GM18508 (cell line): ENCODE data around the gene XNDC1N.
"Not testable (repeated sequence)": the region's sequence is repeated elsewhere in the genome, so short reads cannot be mapped to it uniquely, and the experiment has no call there.

ENCODE experiments used
- ATAC-seq: cut with Tn5 transposase; IDR thresholded peaks from one replicate; pipeline ENCODE4 v1.9.1; 2021; ENCODE audit warnings: moderate number of reproducible peaks; ENCODE audit not compliant: insufficient read depth, unreplicated experiment

The XNDC1N gene

DNA sequence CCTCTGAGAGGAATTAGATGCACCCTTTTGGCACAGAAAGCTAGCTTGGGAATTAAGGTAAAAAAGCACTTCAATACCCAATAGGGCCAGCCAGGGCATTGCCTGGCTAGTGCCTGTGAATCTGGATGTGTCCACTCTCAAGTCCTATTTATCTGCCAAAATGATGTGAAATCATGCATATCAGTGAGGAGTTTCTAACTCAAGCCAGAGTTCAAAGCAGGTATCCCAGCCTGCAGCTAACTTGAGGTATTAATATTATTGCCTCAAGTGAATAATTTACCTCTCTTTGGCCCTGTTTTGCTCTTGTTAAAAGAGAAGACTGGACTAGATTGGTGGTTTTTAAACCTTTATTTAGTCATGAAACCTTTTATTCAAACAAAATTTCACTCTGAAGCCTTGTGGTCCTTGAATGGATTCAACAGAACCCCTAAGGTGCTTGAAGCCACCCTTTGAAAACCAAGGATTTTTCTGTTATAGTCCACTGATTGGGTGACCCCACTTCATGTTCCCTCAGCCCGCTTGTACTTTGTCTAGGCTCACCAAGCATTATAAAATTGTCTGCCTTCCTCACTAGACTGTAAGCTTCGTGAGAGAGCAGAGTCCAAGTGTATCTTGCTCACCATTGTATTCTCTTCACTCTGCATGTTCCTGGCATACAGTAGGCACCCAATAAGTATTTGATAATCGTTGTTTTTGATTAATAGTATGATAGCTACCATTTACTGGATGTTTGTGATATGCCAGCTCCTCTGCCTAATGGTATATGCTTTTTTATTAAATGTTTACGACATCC lies 4.9 kb upstream of the XNDC1N start:
- no peak for ATAC-seq

DNA sequence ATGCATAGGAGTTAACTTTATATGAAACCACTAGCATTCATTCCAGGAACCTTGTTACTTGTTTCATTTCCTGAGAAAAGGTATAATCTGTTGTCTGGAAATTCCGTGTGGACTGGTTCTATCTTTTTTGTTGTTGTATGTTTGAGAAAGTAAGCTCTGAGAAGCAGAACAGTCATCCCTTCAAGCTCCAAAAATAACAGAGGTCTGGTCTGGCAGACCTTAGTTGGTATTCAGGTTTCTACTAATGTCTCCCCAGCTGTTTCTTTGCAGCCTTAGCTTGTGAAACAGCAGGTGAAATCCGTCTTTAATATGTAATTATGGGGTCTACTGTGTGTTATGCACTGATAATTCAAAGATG lies 2.8 kb upstream of the XNDC1N start:
- no peak for ATAC-seq

DNA sequence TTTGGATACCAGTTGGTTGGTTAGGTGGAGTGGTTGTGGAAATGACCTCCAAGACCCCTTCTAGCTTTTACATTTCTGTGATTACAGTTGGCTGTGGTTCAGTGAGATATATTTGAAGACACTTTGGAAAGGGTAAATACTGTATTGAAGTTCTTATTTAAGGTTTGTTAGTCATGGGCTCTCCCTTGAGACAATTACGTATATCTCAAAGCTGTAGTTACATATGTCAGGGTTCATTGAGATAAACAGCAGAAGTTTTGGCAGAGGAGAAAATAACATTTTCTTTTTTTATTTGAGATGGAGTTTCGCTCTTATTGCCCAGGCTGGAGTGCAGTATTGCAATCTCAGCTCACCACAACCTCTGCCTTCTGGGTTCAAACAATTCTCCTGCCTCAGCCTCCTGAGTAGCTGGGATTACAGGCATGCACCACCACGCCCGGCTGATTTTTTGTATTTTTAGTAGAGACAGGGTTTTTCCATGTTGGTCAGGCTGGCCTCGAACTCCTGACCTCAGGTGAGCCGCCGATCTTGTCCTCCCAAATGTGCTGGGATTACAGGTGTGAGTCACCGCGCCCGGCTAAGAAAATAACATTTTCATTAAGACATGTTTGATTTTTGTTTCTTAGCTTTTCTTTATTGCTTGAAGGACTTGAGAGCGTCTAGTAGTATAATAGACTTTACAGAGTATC lies 2.3 kb upstream of the XNDC1N start:
- no peak for ATAC-seq

DNA sequence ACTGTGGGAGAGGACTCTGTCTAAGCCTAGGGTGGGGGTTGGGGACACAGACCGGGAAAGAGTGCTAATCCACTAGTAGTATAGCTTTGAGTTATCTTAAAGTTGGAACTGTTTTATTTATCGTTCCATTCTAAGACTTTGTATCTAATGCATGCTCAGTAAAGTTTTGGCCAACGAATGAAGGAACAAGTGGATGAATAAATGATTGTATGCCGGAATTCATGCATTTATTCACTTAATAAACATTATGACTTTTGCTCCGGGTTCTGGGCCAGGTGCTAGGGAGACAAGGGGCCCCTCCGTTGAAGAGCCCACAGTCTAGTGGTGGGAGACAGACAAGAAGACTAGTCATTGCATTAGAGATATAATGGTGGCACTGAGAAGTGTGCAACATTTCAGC lies 1.1 kb upstream of the XNDC1N start:
- no peak for ATAC-seq

DNA sequence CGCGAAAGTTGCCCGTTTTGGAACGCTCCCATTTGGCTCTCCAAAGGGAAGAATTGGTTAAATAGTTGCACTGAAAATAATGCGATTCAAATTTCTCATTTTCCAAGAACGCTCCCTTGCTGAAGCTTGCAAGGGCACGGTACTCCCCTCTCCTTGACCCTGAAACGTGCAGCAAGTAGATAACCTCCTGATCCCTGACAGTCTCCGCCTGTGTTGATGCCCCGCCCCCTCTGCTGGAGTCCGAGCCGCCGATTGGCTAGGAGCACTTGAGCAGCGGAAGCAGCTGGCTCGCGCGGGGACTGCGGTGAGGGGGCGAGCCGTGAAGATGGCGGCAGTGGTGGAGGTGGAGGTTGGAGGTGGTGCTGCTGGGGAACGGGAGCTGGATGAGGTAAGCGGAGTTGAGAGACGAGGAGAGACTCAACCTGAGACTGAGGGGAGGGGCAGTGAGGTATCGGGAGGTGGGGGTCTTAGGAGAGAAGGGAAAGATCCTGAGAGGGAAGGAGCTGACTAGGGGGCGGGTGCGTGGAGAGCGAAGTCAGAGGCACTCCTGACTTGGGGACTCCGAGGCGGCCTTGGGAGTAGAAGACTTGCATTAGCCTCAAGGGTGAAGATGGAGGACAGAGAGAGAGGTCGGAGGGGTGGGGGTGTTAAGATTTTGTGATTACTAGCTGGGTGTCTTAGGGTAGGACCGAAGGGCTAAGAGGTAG lies 496 bp upstream of the XNDC1N start, which contains the start of gene RNF121:
Gene RNF121, plus strand, starts transcription at position 310 of the 707 bp plus-strand sequence. Its CDS starts 16 bp downstream, at position 326.
- ATAC-seq = no peak

DNA sequence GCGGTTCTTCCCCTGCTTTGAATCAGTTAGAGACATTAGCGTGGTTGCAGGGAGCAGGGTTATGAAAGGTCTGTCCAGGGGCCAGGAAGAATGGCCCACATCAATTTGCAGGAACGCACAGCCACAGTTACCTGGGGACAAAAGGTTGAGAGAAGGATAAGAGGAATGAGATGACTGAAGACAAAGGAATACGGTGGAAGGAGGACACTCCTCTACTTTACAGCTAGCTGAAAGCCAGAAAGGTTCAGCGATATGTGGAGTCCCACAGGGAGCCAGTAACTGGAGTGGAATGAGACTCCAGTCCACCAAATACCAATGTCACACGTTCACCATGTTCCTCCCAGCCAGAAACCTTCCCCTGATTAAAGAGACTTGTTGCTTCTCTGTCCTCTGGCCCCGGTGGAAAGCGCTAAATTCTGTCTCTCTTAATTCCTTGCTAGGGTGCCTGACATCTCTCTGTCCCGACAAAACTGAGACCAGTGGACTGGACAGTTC lies 10.7 kb downstream of the XNDC1N start:
- ATAC-seq = no peak

DNA sequence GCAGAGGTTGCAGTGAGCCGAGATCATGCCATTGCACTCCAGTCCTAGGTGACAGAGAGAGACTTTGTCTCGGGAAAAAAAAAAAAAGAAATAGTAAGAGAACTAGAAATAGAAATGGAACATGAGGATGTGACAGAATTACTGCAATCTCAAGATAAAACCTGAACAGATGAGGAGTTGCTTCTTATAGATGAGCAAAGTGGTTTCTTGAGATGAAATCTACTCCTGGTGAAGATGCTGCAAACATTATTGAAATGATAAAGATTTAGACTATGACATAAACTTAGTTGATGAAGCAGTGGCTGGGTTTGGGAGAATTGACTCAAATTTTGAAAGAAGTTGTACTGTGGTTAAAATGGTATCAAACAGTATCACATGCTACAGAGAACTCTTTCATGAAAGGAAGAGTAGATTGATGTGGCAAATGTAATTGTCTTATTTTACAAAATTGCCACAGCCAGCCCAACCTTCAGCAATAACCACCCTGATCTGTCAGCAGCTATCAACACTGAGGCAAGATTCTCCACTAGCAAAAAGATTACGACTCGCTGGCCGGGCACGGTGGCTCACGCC lies 13.7 kb downstream of the XNDC1N start:
- no peak for ATAC-seq

DNA sequence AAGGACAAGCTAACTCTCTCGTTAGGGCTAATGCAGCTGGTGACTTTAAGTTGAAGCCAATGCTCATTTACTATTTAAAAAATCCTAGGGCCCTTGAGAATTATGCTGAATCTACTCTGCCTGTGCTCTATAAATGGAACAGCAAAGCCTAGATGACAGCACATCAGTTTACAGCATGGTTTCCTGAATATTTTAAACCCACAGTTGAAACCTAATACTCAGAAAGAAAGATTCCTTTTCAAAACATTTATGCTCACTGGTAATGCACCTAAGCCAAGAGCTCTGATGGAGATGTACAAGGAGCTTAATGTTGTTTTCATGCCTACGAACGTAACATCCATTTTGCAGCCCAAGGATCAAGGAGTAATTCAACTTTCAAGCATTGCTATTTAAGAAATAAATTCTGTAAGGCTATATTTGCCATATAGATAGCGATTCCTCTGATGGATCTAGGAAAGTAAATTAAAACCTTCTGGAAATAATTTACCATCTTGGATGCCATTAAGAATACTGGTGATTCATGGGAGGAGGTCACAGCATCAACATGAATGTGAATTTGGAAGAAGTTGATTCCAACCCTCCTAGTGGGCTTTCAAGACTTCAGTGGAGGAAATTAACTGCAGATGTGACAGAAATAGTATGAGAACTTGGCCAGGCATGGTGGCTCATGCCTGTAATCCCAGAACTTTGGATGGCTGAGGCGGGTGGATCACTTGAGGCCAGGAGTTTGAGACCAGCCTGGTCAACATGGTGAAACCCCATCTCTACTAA lies 14.5 kb downstream of the XNDC1N start:
- ATAC-seq = no peak

DNA sequence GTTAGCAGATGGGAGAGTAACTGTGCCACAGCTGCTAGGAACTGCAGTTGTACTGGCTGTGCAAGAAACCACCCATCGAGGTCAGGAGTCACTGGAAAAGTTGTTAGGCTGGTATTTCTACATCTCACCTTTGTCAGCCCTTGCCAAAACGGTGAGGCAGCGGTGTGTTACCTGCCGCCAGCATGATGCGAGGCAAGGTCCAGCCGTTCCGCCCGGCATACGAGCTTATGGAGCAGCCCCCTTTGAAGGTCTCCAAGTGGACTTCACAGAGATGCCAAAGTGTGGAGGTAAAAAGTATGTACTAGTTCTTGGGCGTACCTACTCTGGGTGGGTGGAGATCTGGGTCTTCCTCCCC lies 16.4 kb downstream of the XNDC1N start:
- ATAC-seq = not testable (repeated sequence)

DNA sequence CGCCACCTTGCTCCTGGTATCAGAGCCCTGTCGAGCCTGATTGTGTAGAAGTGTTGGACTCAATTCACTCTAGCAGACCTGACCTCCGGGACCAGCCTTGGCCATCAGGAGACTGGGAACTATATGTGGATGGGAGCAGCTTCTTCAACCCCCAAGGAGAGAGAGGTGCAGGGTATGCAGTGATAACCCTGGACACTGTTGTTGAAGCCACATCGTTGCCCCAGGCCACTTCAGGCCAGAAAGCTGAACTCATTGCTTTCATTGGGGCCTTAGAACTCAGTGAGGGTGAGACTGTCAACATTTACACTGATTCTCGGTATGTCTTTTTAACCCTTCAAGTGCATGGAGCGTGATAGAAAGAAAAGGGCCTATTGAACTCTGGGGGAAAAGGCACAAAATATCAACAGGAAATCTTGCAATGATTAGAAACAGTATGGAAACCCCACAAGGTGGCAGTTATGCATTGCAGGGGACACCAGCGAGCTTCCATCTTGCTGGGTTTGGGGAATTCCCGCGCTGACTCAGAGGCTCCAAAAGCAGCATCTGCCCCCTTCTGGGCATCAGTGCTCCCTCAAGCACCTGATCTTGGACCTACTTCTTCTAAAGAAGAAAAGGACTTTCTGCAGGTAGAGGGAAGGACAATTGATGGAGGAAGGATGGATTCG lies 16.9 kb downstream of the XNDC1N start:
- ATAC-seq = not testable (repeated sequence)

DNA sequence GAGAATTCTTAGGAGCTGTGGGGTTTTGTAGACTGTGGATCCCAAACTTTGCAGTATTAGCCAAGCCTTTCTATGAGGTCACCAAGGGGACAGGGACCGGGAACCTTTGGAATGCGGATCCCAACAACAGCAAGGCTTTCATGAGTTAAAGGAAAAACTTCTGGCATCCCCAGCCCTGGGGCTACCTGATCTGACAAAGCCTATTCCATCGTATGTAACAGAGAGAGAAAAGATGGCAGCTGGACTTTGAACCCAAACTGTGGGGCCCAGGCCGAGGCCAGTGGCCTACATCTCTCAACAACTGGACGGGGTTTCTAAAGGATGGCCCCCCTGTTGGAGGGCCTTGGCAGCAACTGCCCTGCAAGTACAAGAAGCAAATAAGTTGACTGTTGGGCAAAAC lies 17.6 kb downstream of the XNDC1N start:
- ATAC-seq = not testable (repeated sequence)

DNA sequence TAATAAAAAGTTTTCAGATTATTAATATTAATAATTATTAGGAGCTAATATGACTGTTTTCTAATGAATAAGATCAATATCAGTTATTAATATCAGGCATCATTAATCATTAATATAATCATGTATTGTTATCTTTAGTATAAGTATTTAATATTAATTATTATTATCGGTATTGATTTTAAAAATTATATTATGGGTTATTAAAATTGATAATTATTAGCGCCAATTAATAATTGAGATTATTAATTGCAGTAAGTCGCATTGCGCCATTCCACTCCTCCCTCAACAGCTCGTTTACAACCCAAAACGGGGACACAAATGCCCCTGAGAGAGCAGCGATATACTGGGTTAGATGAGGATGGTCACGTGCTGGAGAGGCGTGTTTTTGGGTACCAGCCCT lies 20.2 kb downstream of the XNDC1N start:
- no peak for ATAC-seq

DNA sequence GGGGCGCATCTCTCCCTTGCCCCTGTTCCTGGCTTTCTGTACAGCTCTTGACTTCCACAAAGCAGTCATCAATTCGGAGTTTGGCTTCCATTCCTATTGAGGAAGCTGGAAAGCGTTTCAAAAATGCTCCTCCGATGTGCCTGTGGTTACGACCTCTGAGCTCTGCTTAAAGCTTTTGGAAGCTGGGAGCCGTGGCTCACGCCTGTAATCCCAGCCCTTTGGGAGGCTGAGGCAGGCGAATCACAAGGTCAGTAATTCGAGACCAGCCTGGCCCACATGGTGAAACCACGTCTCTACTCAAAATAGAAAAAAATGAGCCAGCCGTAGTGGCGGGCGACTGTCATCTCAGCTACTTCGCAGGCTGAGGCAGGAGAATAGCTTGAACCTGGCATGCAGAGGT lies 27.3 kb downstream of the XNDC1N start:
- ATAC-seq = not testable (repeated sequence)

DNA sequence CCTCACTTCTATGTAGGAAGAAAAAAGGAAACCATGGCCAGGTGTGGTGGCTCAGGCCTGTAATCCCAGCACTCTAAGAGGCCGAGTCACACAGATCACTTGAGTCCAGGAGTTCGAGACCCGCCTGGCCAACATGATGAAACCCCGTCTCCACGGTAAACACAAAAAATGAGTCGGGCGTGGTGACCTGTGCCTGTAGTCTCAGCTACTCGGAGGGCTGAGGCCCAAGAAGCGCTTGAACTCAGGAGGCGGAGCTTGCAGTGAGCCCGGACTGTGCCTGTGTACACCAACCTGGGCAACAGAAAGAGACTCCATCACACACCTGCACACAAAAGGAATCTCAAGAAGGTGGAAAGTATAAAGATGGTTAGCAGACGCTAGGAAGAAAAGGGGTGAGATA lies 32.4 kb downstream of the XNDC1N start:
- no peak for ATAC-seq

DNA sequence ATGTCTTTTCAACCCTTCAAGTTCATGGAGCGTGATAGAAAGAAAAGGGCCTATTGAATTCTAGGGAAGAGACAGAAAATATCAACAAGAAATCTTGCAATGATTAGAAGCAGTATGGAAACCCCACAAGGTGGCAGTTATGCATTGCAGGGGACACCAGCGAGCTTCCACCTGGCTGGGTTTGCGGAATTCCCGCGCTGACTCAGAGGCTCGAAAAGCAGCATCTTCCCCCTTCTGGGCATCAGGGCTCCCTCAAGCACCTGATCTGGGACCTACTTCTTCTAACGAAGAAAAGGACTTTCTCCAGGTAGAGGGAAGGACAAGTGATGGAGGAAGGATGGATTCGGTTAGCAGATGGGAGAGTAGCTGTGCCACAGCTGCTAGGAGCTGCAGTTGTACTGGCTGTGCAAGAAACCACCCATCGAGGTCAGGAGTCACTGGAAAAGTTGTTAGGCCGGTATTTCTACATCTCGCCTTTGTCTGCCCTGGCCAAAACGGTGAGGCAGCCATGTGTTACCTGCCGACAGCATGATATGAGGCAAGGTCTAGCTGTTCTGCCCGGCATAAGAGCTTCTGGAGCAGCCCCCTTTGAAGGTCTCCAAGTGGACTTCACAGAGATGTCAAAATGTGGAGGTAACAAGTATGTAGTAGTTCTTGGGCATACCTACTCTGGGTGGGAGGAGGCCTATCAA lies 39.1 kb downstream of the XNDC1N start:
- not testable (repeated sequence) for ATAC-seq

DNA sequence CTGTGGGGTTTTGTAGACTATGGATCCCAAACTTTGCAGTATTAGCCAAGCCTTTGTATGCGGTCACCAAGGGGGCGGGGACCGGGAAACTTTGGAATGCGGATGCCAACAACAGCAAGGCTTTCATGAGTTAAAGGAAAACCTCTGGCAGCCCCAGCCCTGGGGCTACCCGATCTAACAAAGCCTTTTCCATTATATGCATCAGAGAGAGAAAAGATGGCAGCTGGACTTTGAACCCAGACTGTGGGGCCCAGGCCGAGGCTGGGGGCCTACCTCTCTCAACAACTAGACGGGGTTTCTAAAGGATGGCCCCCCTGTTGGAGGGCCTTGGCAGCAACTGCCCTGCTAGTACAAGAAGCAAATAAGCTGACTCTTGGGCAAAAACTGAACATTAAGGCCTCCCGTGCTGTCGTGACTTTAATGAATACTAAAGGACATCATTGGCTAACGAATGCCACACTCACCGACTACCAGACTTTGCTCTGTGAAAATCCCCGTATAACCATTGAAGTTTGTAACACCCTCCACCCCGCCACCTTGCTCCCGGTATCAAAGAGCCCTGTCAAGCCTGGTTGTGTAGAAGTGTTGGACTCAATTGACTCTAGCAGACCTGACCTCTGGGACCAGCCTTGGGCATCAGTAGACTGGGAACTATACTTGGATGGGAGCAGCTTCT lies 39.9 kb downstream of the XNDC1N start:
- ATAC-seq = not testable (repeated sequence)

DNA sequence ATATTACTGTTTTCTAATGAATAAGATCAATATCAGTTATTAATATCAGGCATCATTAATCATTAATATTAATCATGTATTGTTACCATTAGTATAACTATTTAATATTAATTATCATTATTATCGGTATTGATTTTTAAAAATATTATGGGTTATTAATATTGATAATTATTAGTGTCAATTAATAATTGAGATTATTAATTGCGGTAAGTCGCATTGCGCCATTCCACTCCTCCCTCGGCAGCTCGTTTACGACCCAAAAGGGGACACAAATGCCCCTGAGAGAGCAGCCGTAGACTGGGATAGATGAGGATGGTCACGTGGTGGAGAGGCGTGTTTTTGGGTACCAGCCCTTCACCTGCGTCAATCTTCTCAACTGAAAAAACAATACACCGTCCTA lies 42.6 kb downstream of the XNDC1N start:
- ATAC-seq = not testable (repeated sequence)
